Measurements from ENCODE around the gene DCAF11. TPM values are rescaled to one million over a fixed set of nuclear protein-coding genes. Genes with fewer than 3 reads are reported as not detected.

The DCAF11 gene
- total and polyA plus RNA-seq, 2 donors (not counting 1 experiment from before 2014, with no cell fraction given) = 64.5 to 96.3 TPM

GRCh38 chr14:24093207-24093900, 21.2 kb upstream of the DCAF11 start:
- peak overlapping the region; percentile 80 to 95 for H3K27ac ChIP-seq (ENCODE audit: low read length in 2 of 2)
- H3K27me3 Mint-ChIP-seq = no peaks in the 10 kb centered on the region
- DNase-seq (no peak), ATAC-seq (ENCODE audit: low read depth) (no peak)
- no peak for TF ChIP-seq EZH2 (IDR thresholded peaks at IDR 0.05; ENCODE audit: borderline replicate concordance, insufficient read depth, low read depth, low read length, poor library complexity, severe bottlenecking)
- no peak for TF ChIP-seq CTCF (IDR thresholded peaks at IDR 0.05)
- peaks cover 38% of the 10 kb centered on the region for H3K4me1 Mint-ChIP-seq
- H3K4me1 ChIP-seq (ENCODE audit: control insufficient read depth in 2 of 2, insufficient read depth in 2 of 2, low read length in 2 of 2) = peaks cover 5 to 35% of the 10 kb centered on the region in 2 donors
- peak overlapping the region; percentile 95 for H3K9ac ChIP-seq (ENCODE audit: low read length)
- intact Hi-C loops (cut with micrococcal nuclease) = loop anchor here (5.0 kb wide), 1 partner anchor 526 kb away; the partner anchor contains the start of gene AP1G2
- H3K79me2 ChIP-seq (ENCODE audit: control insufficient read depth, insufficient read depth, low read length) = peaks cover 33% of the 10 kb centered on the region
- no peaks in the 10 kb centered on the region for H3K9me3 Mint-ChIP-seq (ENCODE audit: insufficient read depth)
- H3K27me3 ChIP-seq (replicated peaks in 1 of 4; ENCODE audit: control extremely low read depth in 1 of 4, control insufficient read depth in 3 of 4, insufficient read depth in 4 of 4, low read length in 3 of 4) = no peaks in the 10 kb centered on the region
- H3K4me3 ChIP-seq (ENCODE audit: control extremely low read depth in 1 of 5, extremely low read depth in 1 of 5, insufficient read depth in 1 of 5, low read depth in 2 of 5, low read length in 4 of 5) = peak overlapping the region in 4 of 5 experiments; percentile 79 to 97 (median 90)
- H2AFZ ChIP-seq (ENCODE audit: insufficient read depth, low read depth, low read length, poor library complexity, severe bottlenecking) = peak overlapping the region; percentile 92
- no peaks in the 10 kb centered on the region for H3K9me3 ChIP-seq (ENCODE audit: control extremely low read depth in 1 of 3, control insufficient read depth in 2 of 3, insufficient read depth in 1 of 3, low read length in 2 of 3)
- H3K4me2 ChIP-seq (replicated peaks; ENCODE audit: low read depth, low read length, poor library complexity, severe bottlenecking) = peak overlapping the region; percentile 95
- H4K20me1 ChIP-seq (ENCODE audit: control insufficient read depth, insufficient read depth, low read length, poor library complexity, severe bottlenecking) = no peaks in the 10 kb centered on the region
- H3K27ac Mint-ChIP-seq = peak overlapping the region; percentile 92
- peak overlapping the region; percentile 95 for H3K4me3 Mint-ChIP-seq
- ChIA-PET POLR2A (interaction anchor here (0.6 to 4.1 kb wide), 11 partner anchors 12 to 150 kb away, joined by 3 to 35 read pairs (median 6); partner anchors contain the start of genes DCAF11, IRF9, NRL and PSME1), CTCF (interaction anchor here (0.7 to 12.1 kb wide), 16 partner anchors 12 to 137 kb away, joined by 3 to 292 read pairs (median 6); partner anchors contain the start of genes DCAF11, IRF9, NRL and PSME2)
- WGBS (ENCODE audit: insufficient coverage) = 93% methylated on average over 17 of the region's 19 CpGs
- H3K36me3 ChIP-seq (replicated peaks in 1 of 2; ENCODE audit: control extremely low read depth in 1 of 2, control insufficient read depth in 1 of 2, extremely low read depth in 1 of 2, insufficient read depth in 2 of 2, low read length in 1 of 2) = peaks cover under 1 to 12% of the 10 kb centered on the region in 2 experiments
